HG03159 (cell line): Measurements from ENCODE around the gene EYA4.

Source experiments
- ATAC-seq: cut with Tn5 transposase; IDR thresholded peaks from one replicate; pipeline ENCODE4 v1.9.1; 2021; ENCODE audit warnings: mild to moderate bottlenecking, moderate library complexity; ENCODE audit not compliant: unreplicated experiment

The EYA4 gene

GRCh38 chr6:133242637-133243585, 1.8 kb downstream of the EYA4 start:
- no peak for ATAC-seq

- no peak for ATAC-seq
Observed at GRCh38 chr6:133243723-133244305, 2.7 kb downstream of the EYA4 start.

GRCh38 chr6:133244519-133244918, 3.4 kb downstream of the EYA4 start:
- ATAC-seq = no peak

GRCh38 chr6:133245007-133245406, 3.9 kb downstream of the EYA4 start:
- no peak for ATAC-seq

GRCh38 chr6:133245422-133245903, 4.3 kb downstream of the EYA4 start:
- ATAC-seq = no peak

- ATAC-seq = no peak
Observed at GRCh38 chr6:133247581-133247980, 6.4 kb downstream of the EYA4 start.

GRCh38 chr6:133248241-133249001, 7.3 kb downstream of the EYA4 start:
- ATAC-seq = no peak

- no peak for ATAC-seq
Observed at GRCh38 chr6:133251688-133252087, 10.5 kb downstream of the EYA4 start.

GRCh38 chr6:133254552-133255228, 13.5 kb downstream of the EYA4 start:
- ATAC-seq = no peak

- ATAC-seq = no peak
Observed at GRCh38 chr6:133257545-133258105, 16.5 kb downstream of the EYA4 start.

GRCh38 chr6:133259561-133259960, 18.4 kb downstream of the EYA4 start:
- ATAC-seq = no peak

- no peak for ATAC-seq
Observed at GRCh38 chr6:133262804-133263203, 21.6 kb downstream of the EYA4 start.

GRCh38 chr6:133265066-133265465, 23.9 kb downstream of the EYA4 start:
- ATAC-seq = no peak

- no peak for ATAC-seq
Observed at GRCh38 chr6:133266186-133266585, 25.0 kb downstream of the EYA4 start.

GRCh38 chr6:133268621-133269020, 27.5 kb downstream of the EYA4 start:
- ATAC-seq = no peak

GRCh38 chr6:133274813-133275212, 33.7 kb downstream of the EYA4 start:
- no peak for ATAC-seq

GRCh38 chr6:133275213-133275612, 34.1 kb downstream of the EYA4 start:
- no peak for ATAC-seq

- ATAC-seq = no peak
Observed at GRCh38 chr6:133277228-133277899, 36.2 kb downstream of the EYA4 start.

- no peak for ATAC-seq
Observed at GRCh38 chr6:133277900-133278545, 36.9 kb downstream of the EYA4 start.
